Thyroid gland (tissue), 4 donors: ENCODE results near the gene UBE2D3. TPM values are rescaled to one million over a fixed set of nuclear protein-coding genes. Genes with fewer than 3 reads are reported as not detected.

Source experiments
- DNase-seq, 2 donors: peaks; one replicate each; pipeline ENCODE4 v3.0.0-alpha.2; 2019
- H3K27ac ChIP-seq, 3 donors: fragments of 200-600 bp; sonication (generic); 1 replicate in 2 of 3; 2 replicates in 1 of 3; pipeline ENCODE4 v1.5.1; 2016 to 2019; ENCODE audit warnings: mild to moderate bottlenecking in 1 of 3, moderate library complexity in 1 of 3
- H3K27me3 ChIP-seq: fragments of 200-600 bp; sonication (generic); one replicate; pipeline ENCODE4 v1.5.1; 2019
- H3K36me3 ChIP-seq, 2 donors: fragments of 200-600 bp; sonication (generic); one replicate each; pipeline ENCODE4 v1.5.1; 2016 to 2019
- H3K4me1 ChIP-seq, 2 donors: fragments of 200-600 bp; sonication (generic); one replicate each; pipeline ENCODE4 v1.5.1; 2017 to 2019
- H3K4me3 ChIP-seq, 3 donors: fragments of 200-600 bp; sonication (generic); replicated peaks in 1 of 3; 1 replicate in 2 of 3; 2 replicates in 1 of 3; pipeline ENCODE4 v1.5.1; 2016; ENCODE audit warnings: mild to moderate bottlenecking in 1 of 3
- H3K9me3 ChIP-seq: fragments of 200-600 bp; sonication (generic); one replicate; pipeline ENCODE4 v1.5.1; 2017
- POLR2A ChIP-seq, 2 donors: fragments of 450-650 bp; IDR thresholded peaks; one replicate each; pipeline ENCODE4 v1.6.1; 2017; ENCODE audit warnings: antibody characterized with exemption in 2 of 2, mild to moderate bottlenecking in 2 of 2, moderate library complexity in 1 of 2
- WGBS, 2 donors: methylation state at CpG; one replicate each; pipeline ENCODE4 v1.1.5; 2017; 5-methylcytosine and 5-hydroxymethylcytosine counted together
- intact Hi-C: fragments of 100-400 bp; cut with DNase I; formaldehyde crosslinking; loops from one replicate; pipeline ENCODE4 v1.15.1; 2023
- total RNA-seq, 4 donors: library from RNA; depleted of rRNA; stranded (reverse); fragments of >200 nt; gene quantifications; one replicate each; pipeline ENCODE4 v1.2.3, GENCODE V29; 2016
- TF ChIP-seq, protein P1 (sequence below), 6 experiments: fragments of 200-600 bp in 3 of 6; fragments of 450-650 bp in 3 of 6; sonication (generic) in 3 of 6; IDR thresholded peaks; one replicate each; pipeline ENCODE4 v1.5.1; 2016 to 2019; ENCODE audit warnings: antibody characterized with exemption in 6 of 6, mild to moderate bottlenecking in 2 of 6, inconsistent platforms in 1 of 6, moderate library complexity in 1 of 6

UBE2D3 gene
- total RNA-seq, 4 donors from 2014 or later, result 379 to 633 (median 495) TPM

DNA sequence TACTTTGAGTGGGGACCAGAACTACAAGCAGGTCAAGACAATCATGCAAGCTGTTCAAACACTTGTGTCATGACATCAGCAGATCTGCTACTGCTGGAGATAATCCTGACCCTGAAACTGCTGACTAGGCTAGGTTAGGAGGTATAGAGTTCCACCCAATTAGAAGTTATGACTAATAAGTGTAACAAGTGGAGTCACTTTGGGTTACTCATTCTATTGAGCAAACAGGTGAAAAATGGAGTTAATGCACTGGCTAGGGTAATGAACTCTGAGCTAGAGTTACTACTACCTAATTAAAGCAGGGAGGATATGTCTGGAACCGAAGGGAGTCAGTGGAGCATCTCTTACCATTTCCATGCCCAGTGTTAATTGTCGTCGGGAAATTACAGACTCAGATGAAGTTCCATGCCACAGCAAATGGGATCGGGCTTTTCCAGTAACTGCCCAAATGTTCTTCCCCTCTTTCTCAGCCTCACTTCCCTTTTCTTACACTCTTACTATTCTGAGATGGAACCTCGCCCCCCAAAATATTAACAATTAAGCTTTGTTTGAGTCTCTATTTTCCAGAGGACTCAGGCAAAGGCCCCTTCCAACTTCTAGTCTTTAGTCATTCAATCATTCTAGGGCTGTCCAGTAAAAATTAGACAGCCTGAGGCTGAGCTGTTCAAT is 46.7 kb downstream of the UBE2D3 start:
- WGBS, 2 donors, result 84 to 91% methylated on average over 5 of the region's 5 CpGs
- Histone ChIP-seq H3K27ac (no peak overlapping the region), H3K9me3 (no peaks in the 10 kb centered on the region), H3K4me1 (peaks cover 0 to 7% of the 10 kb centered on the region in 2 donors), H3K27me3 (no peaks in the 10 kb centered on the region), H3K4me3 (no peak overlapping the region), H3K36me3 (no peaks in the 10 kb centered on the region)
- intact Hi-C loops, result no loop called here
- TF ChIP-seq POLR2A (IDR thresholded peaks at IDR 0.05), result no peak
- TF ChIP-seq, protein P1, sequence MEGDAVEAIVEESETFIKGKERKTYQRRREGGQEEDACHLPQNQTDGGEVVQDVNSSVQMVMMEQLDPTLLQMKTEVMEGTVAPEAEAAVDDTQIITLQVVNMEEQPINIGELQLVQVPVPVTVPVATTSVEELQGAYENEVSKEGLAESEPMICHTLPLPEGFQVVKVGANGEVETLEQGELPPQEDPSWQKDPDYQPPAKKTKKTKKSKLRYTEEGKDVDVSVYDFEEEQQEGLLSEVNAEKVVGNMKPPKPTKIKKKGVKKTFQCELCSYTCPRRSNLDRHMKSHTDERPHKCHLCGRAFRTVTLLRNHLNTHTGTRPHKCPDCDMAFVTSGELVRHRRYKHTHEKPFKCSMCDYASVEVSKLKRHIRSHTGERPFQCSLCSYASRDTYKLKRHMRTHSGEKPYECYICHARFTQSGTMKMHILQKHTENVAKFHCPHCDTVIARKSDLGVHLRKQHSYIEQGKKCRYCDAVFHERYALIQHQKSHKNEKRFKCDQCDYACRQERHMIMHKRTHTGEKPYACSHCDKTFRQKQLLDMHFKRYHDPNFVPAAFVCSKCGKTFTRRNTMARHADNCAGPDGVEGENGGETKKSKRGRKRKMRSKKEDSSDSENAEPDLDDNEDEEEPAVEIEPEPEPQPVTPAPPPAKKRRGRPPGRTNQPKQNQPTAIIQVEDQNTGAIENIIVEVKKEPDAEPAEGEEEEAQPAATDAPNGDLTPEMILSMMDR (IDR thresholded peaks at IDR 0.05), result no peak
- no peak for DNase-seq

DNA sequence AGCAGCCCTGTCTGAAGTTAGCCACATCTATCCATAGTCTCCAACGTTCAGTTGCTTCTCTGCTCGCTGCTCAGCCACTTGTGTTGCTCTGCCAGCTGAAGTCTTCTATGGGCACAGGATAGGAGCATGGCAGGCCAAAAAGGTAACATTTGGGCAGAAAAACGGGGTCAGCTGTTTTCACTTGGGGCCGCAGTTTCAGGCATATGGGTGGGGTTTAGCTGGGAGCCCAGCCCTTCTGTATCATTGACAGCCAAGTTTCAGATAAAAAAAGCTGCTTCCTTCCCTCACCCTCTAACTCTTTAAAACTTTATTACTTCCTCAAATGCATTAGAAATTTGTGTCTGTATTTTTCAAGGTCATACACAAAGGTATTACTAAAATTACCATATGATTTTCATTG is 48.1 kb downstream of the UBE2D3 start:
- DNase-seq, result no peak
- TF ChIP-seq POLR2A (IDR thresholded peaks at IDR 0.05), result no peak
- TF ChIP-seq, protein P1 (IDR thresholded peaks at IDR 0.05), result no peak
- H3K27ac ChIP-seq, result no peak overlapping the region
- peaks cover 0 to 7% of the 10 kb centered on the region in 2 donors for H3K4me1 ChIP-seq
- H3K9me3 ChIP-seq, result no peaks in the 10 kb centered on the region
- 67 to 72% methylated on average over 4 of the region's 4 CpGs for WGBS, 2 donors
- intact Hi-C loops, result no loop called here
- no peak overlapping the region for H3K4me3 ChIP-seq
- no peaks in the 10 kb centered on the region for H3K36me3 ChIP-seq
- H3K27me3 ChIP-seq, result no peaks in the 10 kb centered on the region

DNA sequence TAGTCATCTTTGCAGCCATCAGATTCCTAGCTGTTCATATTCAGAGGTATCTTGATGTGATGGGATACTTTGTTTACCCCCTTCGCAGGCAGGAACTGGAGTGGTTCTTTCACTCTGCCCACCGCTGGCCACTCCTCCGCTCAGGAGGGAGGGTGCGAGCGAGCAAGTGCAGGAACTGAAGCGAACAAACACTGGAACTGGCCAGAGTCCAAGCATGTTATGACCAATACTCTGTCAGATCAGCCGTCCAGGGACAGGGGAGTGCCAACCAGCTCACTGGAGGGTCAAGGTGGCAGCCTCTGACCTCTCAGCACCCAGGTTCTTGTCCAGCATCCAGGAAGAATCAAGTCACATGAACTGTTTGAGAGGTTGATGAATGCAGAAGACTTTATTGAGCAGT is 48.6 kb downstream of the UBE2D3 start:
- intact Hi-C loops, result no loop called here
- H3K4me1 ChIP-seq, result peaks cover 0 to 7% of the 10 kb centered on the region in 2 donors
- peak; percentile 60 to 65 for DNase-seq
- TF ChIP-seq POLR2A (IDR thresholded peaks at IDR 0.05), result no peak
- TF ChIP-seq, protein P1 (IDR thresholded peaks at IDR 0.05), result no peak
- no peaks in the 10 kb centered on the region for H3K27me3 ChIP-seq
- H3K27ac ChIP-seq, result no peak overlapping the region
- H3K4me3 ChIP-seq, result no peak overlapping the region
- no peaks in the 10 kb centered on the region for H3K36me3 ChIP-seq
- no peaks in the 10 kb centered on the region for H3K9me3 ChIP-seq
- 24 to 41% methylated on average over 5 to 7 of the region's 7 CpGs for WGBS, 2 donors

DNA sequence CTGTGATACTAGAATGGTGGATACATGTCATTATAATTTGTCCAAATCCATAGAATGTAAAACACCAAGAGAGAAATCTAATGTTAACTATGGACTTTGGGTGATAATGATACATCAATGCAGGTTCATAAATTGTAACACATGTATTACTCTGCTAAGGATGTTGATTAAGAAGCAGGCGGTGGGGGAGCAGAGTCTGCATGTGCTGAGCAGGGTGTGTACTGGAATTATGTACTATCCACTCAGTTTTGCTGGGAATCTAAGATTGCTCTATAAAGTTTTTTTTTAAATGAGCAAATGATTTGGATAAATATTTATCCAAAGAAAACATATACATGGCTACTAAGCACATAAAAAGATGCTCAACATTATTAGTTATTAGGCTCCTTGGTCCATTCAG is 51.5 kb downstream of the UBE2D3 start:
- intact Hi-C loops, result no loop called here
- peaks cover 0 to 7% of the 10 kb centered on the region in 2 donors for H3K4me1 ChIP-seq
- 94 to 96% methylated on average over 1 of the region's 1 CpG for WGBS, 2 donors
- no peaks in the 10 kb centered on the region for H3K27me3 ChIP-seq
- no peak overlapping the region for H3K27ac ChIP-seq
- H3K36me3 ChIP-seq, result no peaks in the 10 kb centered on the region
- TF ChIP-seq, protein P1 (IDR thresholded peaks at IDR 0.05), result no peak
- no peak for TF ChIP-seq POLR2A (IDR thresholded peaks at IDR 0.05)
- H3K4me3 ChIP-seq, result no peak overlapping the region
- H3K9me3 ChIP-seq, result no peaks in the 10 kb centered on the region
- DNase-seq, result no peak

DNA sequence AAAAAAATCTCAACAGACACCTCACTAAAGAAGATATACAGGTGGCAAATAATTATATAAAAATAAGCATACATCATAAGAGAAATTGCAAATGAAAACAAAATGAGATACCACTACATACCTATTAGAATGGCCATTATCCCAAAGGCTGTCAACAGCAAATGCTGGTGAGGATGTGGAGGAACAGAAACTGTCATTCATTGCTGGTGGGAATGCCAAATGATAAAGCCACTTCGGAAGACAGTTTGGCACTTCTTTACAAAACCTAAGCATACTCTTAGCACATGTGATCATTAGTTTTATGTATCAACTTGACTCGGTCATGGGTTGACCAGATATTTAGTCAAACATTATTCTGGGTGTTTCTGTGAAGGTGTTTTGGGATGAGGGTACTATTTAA is 53.1 kb downstream of the UBE2D3 start:
- no peak for DNase-seq
- Histone ChIP-seq H3K4me3 (no peak overlapping the region), H3K27ac (no peak overlapping the region), H3K9me3 (no peaks in the 10 kb centered on the region), H3K4me1 (peaks cover 0 to 7% of the 10 kb centered on the region in 2 donors), H3K27me3 (no peaks in the 10 kb centered on the region), H3K36me3 (no peaks in the 10 kb centered on the region)
- TF ChIP-seq POLR2A (IDR thresholded peaks at IDR 0.05), result no peak
- TF ChIP-seq, protein P1 (IDR thresholded peaks at IDR 0.05), result no peak
- intact Hi-C loops, result no loop called here
- WGBS, 2 donors, result 62 to 67% methylated on average over 2 of the region's 2 CpGs
